Ascending aorta (tissue), 2 donors: ENCODE data around the gene DDAH1. TPM values are rescaled to one million over a fixed set of nuclear protein-coding genes. Genes with fewer than 3 reads are reported as not detected.

ENCODE experiments used
- DNase-seq, 2 donors: peaks; one replicate each; pipeline ENCODE4 v3.0.0-alpha.2; 2019; ENCODE audit warnings: low spot score in 2 of 2
- H3K27ac ChIP-seq, 2 donors: fragments of 200-600 bp; sonication (generic); one replicate each; pipeline ENCODE4 v1.5.1; 2016 to 2017; ENCODE audit warnings: mild to moderate bottlenecking in 1 of 2
- H3K27me3 ChIP-seq: fragments of 200-600 bp; sonication (generic); one replicate; pipeline ENCODE4 v1.5.1; 2017
- H3K36me3 ChIP-seq, 2 donors: fragments of 200-600 bp; sonication (generic); one replicate each; pipeline ENCODE4 v1.5.1; 2016
- H3K4me1 ChIP-seq, 2 donors: fragments of 200-600 bp; sonication (generic); one replicate each; pipeline ENCODE4 v1.5.1; 2016 to 2017; ENCODE audit warnings: mild to moderate bottlenecking in 1 of 2
- H3K4me3 ChIP-seq, 2 donors: fragments of 200-600 bp; sonication (generic); one replicate each; pipeline ENCODE4 v1.5.1; 2016 to 2017; ENCODE audit warnings: mild to moderate bottlenecking in 1 of 2
- H3K9me3 ChIP-seq, 2 donors: fragments of 200-600 bp; sonication (generic); one replicate each; pipeline ENCODE4 v1.5.1; 2016
- intact Hi-C: fragments of 100-400 bp; cut with DNase I; formaldehyde crosslinking; loops from one replicate; pipeline ENCODE4 v1.15.1; 2023
- total RNA-seq: library from RNA; depleted of rRNA; stranded (reverse); fragments of >200 nt; gene quantifications from one replicate; pipeline ENCODE4 v1.1.0, GENCODE V29; 2016
- TF ChIP-seq, protein P1 (sequence below), 3 experiments: fragments of 200-600 bp in 2 of 3; fragments of 450-650 bp in 1 of 3; sonication (generic) in 2 of 3; IDR thresholded peaks; one replicate each; pipeline ENCODE4 v1.5.1; 2016 to 2019; ENCODE audit warnings: antibody characterized with exemption in 3 of 3, mild to moderate bottlenecking in 1 of 3, moderate library complexity in 1 of 3

Gene DDAH1
- total RNA-seq, 1 donor from 2014 or later, result 8.5 TPM

DNA sequence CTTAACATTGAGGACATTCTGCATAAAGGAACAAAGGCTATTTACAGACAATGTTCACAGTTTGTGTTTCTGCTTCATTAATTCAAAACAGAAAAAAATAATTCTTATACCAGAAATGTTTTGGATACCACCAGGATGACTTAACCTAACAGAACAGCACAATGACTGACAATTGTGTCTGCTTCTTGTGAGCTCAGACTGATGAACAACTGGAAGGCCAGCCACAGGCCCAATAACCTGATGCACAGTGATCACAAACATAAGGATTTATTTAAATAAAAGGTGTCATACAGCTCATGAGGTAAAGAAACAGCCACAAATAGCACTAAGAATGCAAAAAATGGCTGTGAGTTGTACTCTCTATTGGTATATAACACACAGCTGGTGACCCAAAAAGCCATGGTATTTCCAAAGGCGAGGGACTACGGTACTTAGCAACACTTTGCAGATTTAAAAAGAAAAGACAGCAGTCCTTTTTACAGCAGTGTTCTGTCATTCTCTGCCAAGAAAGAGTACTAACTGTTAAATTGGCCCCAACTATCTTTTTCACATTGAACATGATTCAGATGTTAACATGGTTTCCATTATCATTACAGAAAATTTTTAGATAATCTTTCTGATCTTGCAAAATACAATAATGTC lies 32.1 kb upstream of the DDAH1 start:
- H3K4me1 ChIP-seq, result no peaks in the 10 kb centered on the region
- TF ChIP-seq, protein P1, sequence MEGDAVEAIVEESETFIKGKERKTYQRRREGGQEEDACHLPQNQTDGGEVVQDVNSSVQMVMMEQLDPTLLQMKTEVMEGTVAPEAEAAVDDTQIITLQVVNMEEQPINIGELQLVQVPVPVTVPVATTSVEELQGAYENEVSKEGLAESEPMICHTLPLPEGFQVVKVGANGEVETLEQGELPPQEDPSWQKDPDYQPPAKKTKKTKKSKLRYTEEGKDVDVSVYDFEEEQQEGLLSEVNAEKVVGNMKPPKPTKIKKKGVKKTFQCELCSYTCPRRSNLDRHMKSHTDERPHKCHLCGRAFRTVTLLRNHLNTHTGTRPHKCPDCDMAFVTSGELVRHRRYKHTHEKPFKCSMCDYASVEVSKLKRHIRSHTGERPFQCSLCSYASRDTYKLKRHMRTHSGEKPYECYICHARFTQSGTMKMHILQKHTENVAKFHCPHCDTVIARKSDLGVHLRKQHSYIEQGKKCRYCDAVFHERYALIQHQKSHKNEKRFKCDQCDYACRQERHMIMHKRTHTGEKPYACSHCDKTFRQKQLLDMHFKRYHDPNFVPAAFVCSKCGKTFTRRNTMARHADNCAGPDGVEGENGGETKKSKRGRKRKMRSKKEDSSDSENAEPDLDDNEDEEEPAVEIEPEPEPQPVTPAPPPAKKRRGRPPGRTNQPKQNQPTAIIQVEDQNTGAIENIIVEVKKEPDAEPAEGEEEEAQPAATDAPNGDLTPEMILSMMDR (IDR thresholded peaks at IDR 0.05), result no peak
- intact Hi-C loops, result no loop called here
- no peak for DNase-seq
- H3K36me3 ChIP-seq, result no peaks in the 10 kb centered on the region
- H3K27me3 ChIP-seq, result no peaks in the 10 kb centered on the region
- no peak overlapping the region for H3K4me3 ChIP-seq
- peaks cover 0 to 4% of the 10 kb centered on the region in 2 donors for H3K9me3 ChIP-seq
- no peak overlapping the region for H3K27ac ChIP-seq

DNA sequence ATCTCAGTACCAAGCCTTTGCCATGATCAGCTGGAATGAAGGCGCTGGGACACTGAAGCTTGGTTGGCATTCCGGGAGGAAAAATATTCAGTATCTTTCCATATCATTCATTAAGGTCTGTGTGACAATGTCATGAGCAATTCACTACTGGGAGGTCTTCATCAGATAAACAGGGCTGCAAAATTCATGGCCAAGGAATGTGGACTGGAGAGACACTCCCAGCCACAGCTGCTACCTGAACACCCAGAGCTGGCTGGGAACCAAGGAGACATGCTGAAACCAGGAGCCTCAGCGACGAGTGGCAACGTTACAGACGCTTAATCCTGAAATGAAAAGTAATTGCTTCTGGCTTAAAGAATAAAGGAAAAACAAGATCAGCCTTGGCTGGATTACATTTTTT lies 30.6 kb upstream of the DDAH1 start:
- no peaks in the 10 kb centered on the region for H3K27me3 ChIP-seq
- intact Hi-C loops, result no loop called here
- no peaks in the 10 kb centered on the region for H3K4me1 ChIP-seq
- no peak overlapping the region for H3K4me3 ChIP-seq
- H3K9me3 ChIP-seq, result no peaks in the 10 kb centered on the region
- TF ChIP-seq, protein P1 (IDR thresholded peaks at IDR 0.05), result no peak
- no peak for DNase-seq
- H3K27ac ChIP-seq, result no peak overlapping the region
- H3K36me3 ChIP-seq, result no peaks in the 10 kb centered on the region

DNA sequence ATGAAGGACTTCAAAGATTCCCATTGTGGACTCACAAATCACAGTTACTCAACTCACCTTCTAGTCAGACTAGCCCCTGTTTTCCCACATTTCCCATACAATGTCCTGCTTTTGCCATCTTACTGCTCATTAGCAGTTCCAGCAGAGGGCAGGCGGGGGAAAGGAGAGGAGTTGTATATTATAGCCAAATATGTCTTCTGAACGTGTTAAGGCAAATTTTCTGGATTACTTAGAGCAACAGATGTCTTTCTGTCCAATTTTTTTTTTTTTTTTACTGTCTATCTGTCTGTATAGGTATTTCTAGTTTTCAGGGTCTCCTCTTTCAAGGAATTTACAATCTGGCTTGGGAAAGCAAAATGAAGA lies 29.9 kb upstream of the DDAH1 start:
- H3K36me3 ChIP-seq, result no peaks in the 10 kb centered on the region
- no peaks in the 10 kb centered on the region for H3K4me1 ChIP-seq
- no peaks in the 10 kb centered on the region for H3K27me3 ChIP-seq
- DNase-seq, result no peak
- no peak overlapping the region for H3K27ac ChIP-seq
- intact Hi-C loops, result no loop called here
- TF ChIP-seq, protein P1 (IDR thresholded peaks at IDR 0.05), result peak in 2 of 3 experiments; percentile 7 to 47
- no peaks in the 10 kb centered on the region for H3K9me3 ChIP-seq
- no peak overlapping the region for H3K4me3 ChIP-seq

DNA sequence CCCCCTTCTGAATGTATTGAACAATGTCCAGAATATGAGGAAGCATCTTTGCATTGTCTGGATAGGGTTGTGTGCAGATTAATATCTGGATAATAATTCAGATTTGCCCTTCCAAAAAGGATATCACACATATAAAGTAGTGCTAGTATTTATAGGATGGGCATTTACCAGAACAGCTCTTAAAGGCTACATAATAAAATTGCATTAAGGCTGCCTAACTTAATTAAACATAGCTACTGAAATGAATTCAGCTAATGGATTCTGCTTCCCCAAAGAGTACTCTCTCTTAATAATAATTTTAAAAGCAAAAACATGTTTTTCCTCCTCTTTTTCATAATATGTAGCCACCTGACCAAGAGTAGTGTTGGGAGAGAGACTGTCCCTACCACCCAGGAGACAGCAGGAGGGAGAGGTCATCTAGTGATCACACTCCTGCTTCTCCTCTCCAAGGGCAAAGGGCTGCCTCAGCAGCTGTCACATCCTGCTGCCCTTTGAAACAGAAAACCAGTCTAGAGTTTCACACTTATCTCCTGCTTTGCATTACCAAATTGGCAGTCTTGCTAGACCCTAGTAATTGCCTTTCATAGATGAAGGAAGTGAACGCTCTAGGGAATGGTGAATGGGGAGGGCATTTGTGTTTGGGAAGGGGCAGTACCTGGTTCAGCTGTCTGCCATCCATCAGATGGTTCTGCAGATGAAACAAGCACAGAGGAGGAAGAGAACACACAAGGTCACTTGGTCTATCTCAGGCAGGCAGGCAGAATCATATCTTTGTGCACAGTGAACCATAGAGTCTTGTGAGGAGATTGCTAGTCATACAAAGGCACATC lies 29.3 kb upstream of the DDAH1 start:
- H3K27ac ChIP-seq, result no peak overlapping the region
- H3K27me3 ChIP-seq, result no peaks in the 10 kb centered on the region
- H3K36me3 ChIP-seq, result no peaks in the 10 kb centered on the region
- intact Hi-C loops, result no loop called here
- no peaks in the 10 kb centered on the region for H3K9me3 ChIP-seq
- H3K4me3 ChIP-seq, result no peak overlapping the region
- H3K4me1 ChIP-seq, result no peaks in the 10 kb centered on the region
- TF ChIP-seq, protein P1 (IDR thresholded peaks at IDR 0.05), result no peak
- no peak for DNase-seq

DNA sequence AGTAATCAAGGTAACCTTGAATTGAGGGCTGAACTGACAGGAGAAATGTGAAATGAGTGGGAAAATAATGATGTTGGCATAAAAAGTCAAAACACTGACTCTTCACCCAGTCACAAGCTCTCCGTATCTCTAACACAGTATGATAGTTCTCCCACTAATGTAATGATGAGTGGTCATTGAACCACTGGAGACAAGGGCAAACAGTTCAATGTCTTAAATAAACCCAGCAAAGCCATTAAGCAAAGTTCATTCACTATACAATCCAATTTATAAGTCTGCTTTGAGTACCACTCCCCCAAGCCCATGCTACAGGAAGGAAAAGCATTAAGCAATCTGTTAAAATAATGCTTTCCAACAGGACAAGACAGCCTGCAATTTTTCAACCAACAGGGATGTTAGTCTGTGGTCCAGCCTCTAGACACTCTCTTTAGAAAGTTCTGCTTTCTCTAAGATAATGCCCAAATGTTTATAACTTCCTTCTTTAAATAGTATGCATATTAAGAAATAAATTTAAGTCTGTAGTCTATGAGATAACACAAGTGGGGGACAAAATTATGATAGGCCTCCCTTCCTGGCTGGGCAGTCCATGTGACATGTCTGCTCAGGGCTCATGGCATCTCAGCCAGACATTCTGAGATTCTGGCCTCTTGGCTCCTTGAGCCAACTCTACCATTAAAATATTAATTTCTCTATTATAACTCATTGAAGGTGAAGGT lies 25.5 kb upstream of the DDAH1 start:
- TF ChIP-seq, protein P1 (IDR thresholded peaks at IDR 0.05), result no peak
- Histone ChIP-seq H3K4me1 (no peaks in the 10 kb centered on the region), H3K9me3 (no peaks in the 10 kb centered on the region), H3K27ac (no peak overlapping the region), H3K4me3 (no peak overlapping the region), H3K27me3 (no peaks in the 10 kb centered on the region), H3K36me3 (no peaks in the 10 kb centered on the region)
- no peak for DNase-seq
- intact Hi-C loops, result no loop called here
